Measurements from ENCODE around the gene MT2A. TPM values are rescaled to one million over a fixed set of nuclear protein-coding genes. Genes with fewer than 3 reads are reported as not detected.

Gene MT2A
- polyA plus RNA-seq, 3 donors: 26.6 to 27.3 (median 26.9) TPM

GRCh38 chr16:56634715-56635440 is 26.5 kb downstream of the MT2A start:
- DNase-seq: no peak

- no peak for DNase-seq
Observed at GRCh38 chr16:56635441-56635967, 27.1 kb downstream of the MT2A start.

DNA sequence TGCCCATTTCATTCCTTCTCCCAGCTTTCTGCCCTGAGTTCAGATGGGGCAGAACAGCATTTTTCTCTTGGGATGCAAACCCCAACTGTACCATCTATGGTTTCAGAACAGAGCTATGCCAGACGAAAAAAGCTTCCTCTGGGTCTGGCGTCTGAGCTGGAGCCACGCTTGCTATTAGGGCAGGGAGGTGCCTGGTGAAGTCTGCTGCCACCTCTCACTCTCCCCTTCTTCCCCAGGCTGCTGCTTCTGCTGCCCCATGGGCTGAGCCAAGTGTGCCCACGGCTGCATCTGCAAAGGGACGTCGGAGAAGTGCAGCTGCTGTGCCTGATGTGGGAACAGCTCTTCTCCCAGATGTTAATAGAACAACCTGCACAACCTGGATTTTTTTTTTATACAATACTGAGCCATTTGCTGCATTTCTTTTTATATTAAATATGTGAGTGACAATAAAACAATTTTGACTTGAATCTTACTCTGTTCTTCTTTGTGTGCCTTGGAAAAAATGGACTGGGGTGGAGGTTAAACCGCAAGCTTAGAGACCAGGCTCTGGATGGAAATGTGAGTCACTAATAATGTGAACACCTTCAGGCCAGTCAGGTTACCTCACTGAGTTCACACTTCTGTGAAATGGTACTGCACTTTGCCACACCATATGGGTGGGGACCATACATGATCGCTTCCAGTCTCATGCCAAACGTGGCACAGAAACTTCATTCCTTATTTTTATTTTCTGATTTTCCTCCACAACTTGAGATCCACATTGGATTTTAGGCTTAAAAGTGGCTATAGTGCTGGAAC is 28.4 kb downstream of the MT2A start:
- no peak for DNase-seq

DNA sequence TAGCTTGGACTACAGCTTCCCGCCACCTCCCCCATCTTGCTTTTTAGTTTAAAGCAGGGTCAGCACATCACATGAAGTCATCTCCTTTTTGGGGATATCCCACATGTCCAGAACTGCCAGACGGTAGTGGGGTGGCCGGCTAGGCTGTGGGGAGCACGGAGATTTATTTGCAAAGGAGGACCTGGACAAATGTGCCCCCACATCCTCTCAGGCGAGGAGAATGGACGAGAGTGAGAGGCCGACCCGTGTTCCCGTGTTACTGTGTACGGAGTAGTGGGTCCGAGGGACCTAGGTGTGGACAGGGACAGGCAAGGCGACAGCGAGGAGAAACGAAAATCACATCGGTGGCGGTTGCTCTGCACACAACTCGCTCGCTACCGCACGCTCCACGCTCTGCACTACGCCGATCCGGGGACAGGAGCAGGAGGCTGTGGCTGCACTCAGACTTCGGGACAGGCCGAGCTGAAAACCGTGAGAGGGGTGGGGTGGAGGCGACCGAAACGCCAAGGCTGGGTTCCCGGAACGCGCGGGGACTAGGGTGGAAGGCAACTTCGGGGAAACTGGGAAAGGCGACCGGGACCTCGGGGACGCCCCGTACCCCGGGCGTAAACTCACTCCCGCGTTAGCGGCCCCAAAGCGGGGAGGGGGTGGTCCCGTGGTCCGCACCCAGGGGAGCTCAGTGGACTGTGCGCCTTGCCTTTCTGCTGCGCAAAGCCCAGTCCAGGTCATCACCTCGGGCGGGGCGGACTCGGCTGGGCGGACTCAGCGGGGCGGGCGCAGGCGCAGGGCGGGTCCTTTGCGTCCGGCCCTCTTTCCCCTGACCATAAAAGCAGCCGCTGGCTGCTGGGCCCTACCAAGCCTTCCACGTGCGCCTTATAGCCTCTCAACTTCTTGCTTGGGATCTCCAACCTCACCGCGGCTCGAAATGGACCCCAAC is 29.7 kb downstream of the MT2A start, which contains the start of gene MT1A:
MT1A (plus strand) TSS at position 853 of the 937 bp plus-strand sequence; CDS start at position 926, 73 bp downstream.
- no peak for DNase-seq

- no peak for DNase-seq
Observed at GRCh38 chr16:56639045-56639444, 30.7 kb downstream of the MT2A start.

- DNase-seq: no peak
Observed at GRCh38 chr16:56640076-56640475, 31.7 kb downstream of the MT2A start.

DNA sequence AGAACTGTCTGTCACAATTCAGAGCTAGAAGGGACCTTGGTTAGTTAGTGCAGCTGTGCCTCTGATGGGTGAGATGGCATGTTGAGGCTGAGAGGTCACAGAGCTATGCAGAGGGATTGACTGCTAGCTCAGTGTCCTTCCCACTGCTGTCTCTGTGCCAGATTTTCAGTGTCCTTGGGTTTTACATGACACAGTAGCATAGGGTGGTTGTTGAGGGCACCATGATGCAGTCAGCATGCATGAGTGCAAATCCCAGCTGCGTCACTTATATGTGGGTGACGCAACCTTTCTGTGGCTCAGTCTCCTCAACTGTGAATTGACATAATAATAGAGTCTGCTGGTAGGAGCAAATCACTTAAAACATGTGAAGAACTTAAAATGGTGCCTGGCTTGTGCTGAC is 32.8 kb downstream of the MT2A start:
- no peak for DNase-seq

- no peak for DNase-seq
Observed at GRCh38 chr16:56643080-56643778, 34.8 kb downstream of the MT2A start.

- no peak for DNase-seq
Observed at GRCh38 chr16:56643833-56644232, 35.4 kb downstream of the MT2A start.

- no peak for DNase-seq
Observed at GRCh38 chr16:56645311-56645710, 36.9 kb downstream of the MT2A start.

DNA sequence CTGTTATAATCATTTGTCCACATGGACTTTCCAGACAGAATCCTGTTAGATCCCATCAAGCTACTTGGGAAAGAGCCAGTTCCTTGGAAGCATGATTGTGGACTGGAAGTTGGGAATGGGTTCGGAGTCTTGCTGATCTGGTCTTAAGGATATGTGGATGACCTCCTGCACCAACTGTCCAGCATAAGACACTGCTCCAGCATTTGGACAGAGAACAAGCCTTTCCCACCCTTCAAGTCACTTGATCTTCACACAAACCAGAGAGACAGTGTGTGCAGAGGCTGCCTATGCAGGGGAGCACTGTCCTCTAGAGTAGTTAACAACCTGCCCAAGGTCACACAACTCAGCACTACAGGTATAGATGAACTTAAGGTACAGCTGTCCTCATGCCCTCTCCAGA is 37.5 kb downstream of the MT2A start:
- no peak for DNase-seq

- DNase-seq: no peak
Observed at GRCh38 chr16:56647641-56648431, 39.5 kb downstream of the MT2A start.

DNA sequence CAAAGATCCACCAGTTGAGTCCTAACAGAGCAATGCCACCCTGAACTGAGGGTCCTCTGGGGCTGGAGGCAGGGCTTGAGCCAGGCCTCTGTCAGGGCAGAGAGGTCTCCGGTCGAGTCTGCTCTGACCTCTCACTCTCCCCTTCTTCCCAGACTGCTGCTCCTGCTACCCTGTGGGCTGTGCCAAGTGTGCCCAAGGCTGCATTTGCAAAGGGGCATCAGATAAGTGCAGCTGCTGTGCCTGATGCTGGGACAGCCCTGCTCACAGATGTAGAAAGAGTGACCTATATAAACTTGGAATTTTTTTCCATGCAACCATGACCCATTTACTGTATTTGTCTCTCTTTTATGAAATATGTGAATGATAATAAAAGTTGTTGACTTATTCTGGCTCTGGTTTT is 40.9 kb downstream of the MT2A start:
- DNase-seq: no peak

DNA sequence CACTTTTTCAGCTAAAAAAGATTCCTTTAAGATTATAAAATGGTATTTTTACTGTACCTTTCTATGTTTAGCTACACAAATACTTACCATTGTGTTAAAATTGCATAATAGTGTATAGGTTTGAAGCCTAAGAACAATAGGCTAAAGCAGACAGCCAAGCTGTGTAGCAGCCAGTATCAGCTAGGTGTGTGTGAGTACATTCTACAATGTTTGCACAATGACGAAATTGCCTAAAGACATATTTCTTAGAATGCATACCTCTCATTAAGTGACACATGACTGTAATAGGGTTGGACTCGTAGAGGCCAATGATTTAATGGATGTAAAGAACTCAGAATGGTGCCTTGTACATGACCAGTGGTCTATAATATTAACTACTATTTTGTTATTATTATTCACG is 41.4 kb downstream of the MT2A start:
- no peak for DNase-seq

- no peak for DNase-seq
Observed at GRCh38 chr16:56651586-56651985, 43.2 kb downstream of the MT2A start, which contains the start of gene MT1B. Gene MT1B (plus strand): TSS chr16:56651886. CDS start chr16:56651954, 68 bp downstream.

GRCh38 chr16:56652600-56652999 is 44.2 kb downstream of the MT2A start:
- DNase-seq: no peak

DNA sequence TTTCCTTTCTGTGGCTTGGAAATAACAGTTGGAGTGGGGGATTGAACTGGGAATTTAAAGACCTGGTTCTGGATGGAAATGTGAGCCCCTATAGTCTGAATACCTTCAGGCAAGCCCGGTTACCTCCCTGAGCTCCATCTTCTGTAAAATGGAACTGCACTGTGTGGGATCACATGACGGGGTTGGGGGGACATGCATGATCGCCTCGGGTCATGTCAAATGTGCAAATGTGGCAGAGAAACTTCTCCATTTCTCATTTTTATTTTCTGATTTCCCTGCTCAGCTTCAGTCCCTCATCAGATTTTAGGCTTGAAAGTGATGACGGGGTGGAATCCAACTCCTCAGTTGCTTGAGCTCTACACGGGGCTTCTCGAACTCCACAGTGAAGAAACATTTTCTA is 44.8 kb downstream of the MT2A start:
- DNase-seq: no peak

DNA sequence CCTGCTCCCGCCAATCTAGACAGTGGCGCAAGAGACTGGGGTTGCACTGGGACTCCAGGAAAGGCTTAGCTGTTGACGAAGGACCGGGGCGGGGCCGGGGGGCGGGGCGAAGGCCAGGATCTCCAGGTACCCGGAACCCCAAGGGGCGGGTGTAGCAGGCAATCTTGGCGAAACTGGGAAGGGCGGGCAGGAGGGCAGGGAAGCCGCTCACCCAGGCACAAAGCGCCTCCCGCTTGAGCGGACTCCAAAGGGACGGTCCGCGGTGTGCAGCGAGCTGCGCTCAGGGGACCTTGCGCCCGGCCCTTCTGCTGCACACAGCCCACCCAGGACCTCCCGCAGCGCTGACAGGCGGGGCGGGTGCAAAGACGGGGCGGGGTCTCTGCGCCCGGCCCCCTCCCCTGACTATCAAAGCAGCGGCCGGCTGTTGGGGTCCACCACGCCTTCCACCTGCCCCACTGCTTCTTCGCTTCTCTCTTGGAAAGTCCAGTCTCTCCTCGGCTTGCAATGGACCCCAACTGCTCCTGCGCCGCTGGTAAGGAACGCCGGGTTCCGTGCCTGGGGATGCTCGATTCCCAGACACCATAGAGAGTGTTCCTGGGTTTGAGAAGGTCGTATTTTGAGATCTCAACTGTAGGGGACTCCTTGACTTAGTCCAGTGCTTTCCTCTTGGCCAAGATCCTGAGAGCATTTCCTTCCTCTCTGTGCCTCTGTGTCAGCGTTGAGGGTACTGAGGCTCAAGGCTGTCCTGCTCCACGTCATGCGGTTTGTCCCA is 49.4 kb downstream of the MT2A start, which contains the start of gene MT1F:
MT1F (plus strand) TSS at position 405 of the 772 bp plus-strand sequence; CDS start at position 505, 100 bp downstream.
- DNase-seq: peak; percentile 71

- no peak for DNase-seq
Observed at GRCh38 chr16:56658327-56658875, 50.0 kb downstream of the MT2A start.

Measured in renal pelvis (tissue), 4 donors.